Kidney epithelial cell (primary cell): ENCODE results near the gene TOB2. TPM values are rescaled to one million over a fixed set of nuclear protein-coding genes. Genes with fewer than 3 reads are reported as not detected.
"Not testable (repeated sequence)": the region's sequence is repeated elsewhere in the genome, so short reads cannot be mapped to it uniquely, and the experiment has no call there.

Experiments
- DNase-seq: peaks from one replicate; pipeline ENCODE4 v3.0.0-alpha.2; 2010; ENCODE audit warnings: low read depth
- H3K27me3 ChIP-seq: 2 replicates; pipeline ENCODE4 v1.6.0; 2011; ENCODE audit warnings: low read length; ENCODE audit not compliant: control insufficient read depth, insufficient read depth
- H3K36me3 ChIP-seq: 2 replicates; pipeline ENCODE4 v1.5.1; 2011; ENCODE audit warnings: low read length; ENCODE audit not compliant: control insufficient read depth, insufficient read depth
- H3K4me3 ChIP-seq: 2 replicates; pipeline ENCODE4 v1.5.1; 2011; ENCODE audit warnings: low read depth, mild to moderate bottlenecking, control low read depth, low read length
- CTCF ChIP-seq: IDR thresholded peaks from 2 replicates; pipeline ENCODE4 v1.5.1; 2011; ENCODE audit warnings: mild to moderate bottlenecking, moderate library complexity, low read length, control low read depth, inconsistent platforms; ENCODE audit not compliant: insufficient read depth, poor library complexity, severe bottlenecking
- total RNA-seq: library from RNA; depleted of rRNA; stranded (reverse); fragments of >200 nt; gene quantifications from 2 replicates; pipeline ENCODE4 v1.2.3, GENCODE V29; 2015

TOB2 gene
- total RNA-seq, 1 donor from 2014 or later, result 31.2 TPM

- Histone ChIP-seq H3K27me3 (no peaks in the 10 kb centered on the region), H3K36me3 (peaks cover 8% of the 10 kb centered on the region)
- DNase-seq, result no peak
These were observed 10.1 kb downstream of the TOB2 start for GRCh38 chr22:41436322-41437113.

GRCh38 chr22:41435560-41435959, 11.0 kb downstream of the TOB2 start:
- no peak for TF ChIP-seq CTCF
- H3K27me3 ChIP-seq, result no peaks in the 10 kb centered on the region
- peaks cover 8% of the 10 kb centered on the region for H3K36me3 ChIP-seq
- no peak overlapping the region for H3K4me3 ChIP-seq
- no peak for DNase-seq

More at GRCh38 chr22:41436322-41437113, 10.1 kb downstream of the TOB2 start:
- no peak for TF ChIP-seq CTCF
- H3K4me3 ChIP-seq, result no peak overlapping the region

GRCh38 chr22:41434361-41435003, 12.1 kb downstream of the TOB2 start:
- not testable (repeated sequence) for H3K4me3 ChIP-seq

GRCh38 chr22:41433480-41433879, 13.1 kb downstream of the TOB2 start:
- not testable (repeated sequence) for DNase-seq, H3K36me3 ChIP-seq, H3K27me3 ChIP-seq, H3K4me3 ChIP-seq

More at GRCh38 chr22:41434361-41435003, 12.1 kb downstream of the TOB2 start:
- DNase-seq, H3K36me3 ChIP-seq, H3K27me3 ChIP-seq: not testable (repeated sequence)

- DNase-seq, result no peak
- no peaks in the 10 kb centered on the region for H3K27me3 ChIP-seq
- no peak overlapping the region for H3K4me3 ChIP-seq
- TF ChIP-seq CTCF, result no peak
- peaks cover 6% of the 10 kb centered on the region for H3K36me3 ChIP-seq
These were observed 14.9 kb downstream of the TOB2 start for GRCh38 chr22:41431656-41432055.

- no peak for DNase-seq
- no peaks in the 10 kb centered on the region for H3K36me3 ChIP-seq
- H3K4me3 ChIP-seq, result no peak overlapping the region
- H3K27me3 ChIP-seq, result no peaks in the 10 kb centered on the region
- no peak for TF ChIP-seq CTCF
These were observed 16.7 kb downstream of the TOB2 start for GRCh38 chr22:41429951-41430332.
